ENCODE data around the gene ACSF3.

DNA sequence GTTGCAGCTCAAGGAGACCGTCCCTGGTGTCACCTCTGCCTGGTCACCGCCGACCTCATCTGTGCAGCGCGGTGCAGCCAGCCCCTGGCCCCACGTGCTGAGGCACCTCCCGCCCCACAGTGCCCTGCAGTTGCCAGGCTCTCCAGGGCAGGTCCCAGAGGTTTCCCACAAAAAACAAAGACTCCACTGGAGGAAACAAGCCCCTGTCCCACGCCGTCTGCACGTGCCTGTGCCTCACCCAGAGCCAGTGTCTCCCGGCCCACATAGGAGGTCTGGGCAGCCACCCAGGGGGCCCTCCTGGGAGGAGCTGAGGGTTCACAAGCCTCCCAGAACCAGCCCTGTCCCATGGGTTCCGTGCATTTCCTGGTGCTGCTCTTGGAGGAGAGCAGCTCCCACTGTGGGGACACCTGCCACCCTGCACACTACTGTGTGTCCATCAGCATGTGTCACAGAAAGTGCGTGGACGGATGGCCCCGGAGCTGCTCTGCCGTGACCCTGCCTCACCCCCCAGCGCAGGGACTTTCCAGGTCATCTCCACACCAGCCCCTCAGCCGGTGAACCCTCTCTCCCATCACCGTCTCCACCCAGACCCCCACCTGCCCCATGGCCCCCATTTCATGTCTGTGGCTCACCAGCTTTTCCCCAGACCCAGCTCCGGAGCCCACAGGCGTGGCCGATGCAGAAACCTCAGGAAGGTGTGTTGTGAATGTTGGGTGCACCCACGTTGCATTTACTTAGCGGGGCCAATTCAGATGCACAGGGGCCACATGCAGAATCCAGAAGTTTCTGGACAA lies 60.9 kb downstream of the ACSF3 start:
- no peak for TF ChIP-seq EZH2 (IDR thresholded peaks at IDR 0.05; ENCODE audit: low read depth)
- TF ChIP-seq, protein P1, sequence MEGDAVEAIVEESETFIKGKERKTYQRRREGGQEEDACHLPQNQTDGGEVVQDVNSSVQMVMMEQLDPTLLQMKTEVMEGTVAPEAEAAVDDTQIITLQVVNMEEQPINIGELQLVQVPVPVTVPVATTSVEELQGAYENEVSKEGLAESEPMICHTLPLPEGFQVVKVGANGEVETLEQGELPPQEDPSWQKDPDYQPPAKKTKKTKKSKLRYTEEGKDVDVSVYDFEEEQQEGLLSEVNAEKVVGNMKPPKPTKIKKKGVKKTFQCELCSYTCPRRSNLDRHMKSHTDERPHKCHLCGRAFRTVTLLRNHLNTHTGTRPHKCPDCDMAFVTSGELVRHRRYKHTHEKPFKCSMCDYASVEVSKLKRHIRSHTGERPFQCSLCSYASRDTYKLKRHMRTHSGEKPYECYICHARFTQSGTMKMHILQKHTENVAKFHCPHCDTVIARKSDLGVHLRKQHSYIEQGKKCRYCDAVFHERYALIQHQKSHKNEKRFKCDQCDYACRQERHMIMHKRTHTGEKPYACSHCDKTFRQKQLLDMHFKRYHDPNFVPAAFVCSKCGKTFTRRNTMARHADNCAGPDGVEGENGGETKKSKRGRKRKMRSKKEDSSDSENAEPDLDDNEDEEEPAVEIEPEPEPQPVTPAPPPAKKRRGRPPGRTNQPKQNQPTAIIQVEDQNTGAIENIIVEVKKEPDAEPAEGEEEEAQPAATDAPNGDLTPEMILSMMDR (conservative IDR thresholded peaks at IDR 0.05), result no peak

All from PC-9 (cell line).